ENCODE results near the gene SLC8A1.

- no peak for TF ChIP-seq CTCF (IDR thresholded peaks at IDR 0.05)
- TF ChIP-seq POLR2A (IDR thresholded peaks at IDR 0.05) = no peak
These were observed 166.5 kb downstream of the SLC8A1 start for GRCh38 chr2:40285391-40285790.

Measured in testis (tissue), 2 donors.